Stimulated activated CD4-positive, alpha-beta T cell treated with anti-CD3 and anti-CD28 coated beads, Interleukin-4, amount 100 ng/mL, for 48 hours (primary cell): Measurements from ENCODE around the gene PANK2.
"Not testable (repeated sequence)": the region's sequence is repeated elsewhere in the genome, so short reads cannot be mapped to it uniquely, and the experiment has no call there.

Experiments
- DNase-seq, 2 donors: peaks; one replicate each; pipeline ENCODE4 v3.0.0-alpha.2; 2020; ENCODE audit warnings: low read depth in 2 of 2

Gene PANK2

GRCh38 chr20:3888622-3889488 lies at the start of gene PANK2:
Gene PANK2, plus strand, starts transcription at chr20:3889387.
- peak; percentile 93 to 97 for DNase-seq

GRCh38 chr20:3840201-3840600 lies 49.0 kb upstream of the PANK2 start:
- not testable (repeated sequence) for DNase-seq

GRCh38 chr20:3842348-3842930 lies 46.7 kb upstream of the PANK2 start:
- DNase-seq, result no peak

GRCh38 chr20:3843490-3843889 lies 45.7 kb upstream of the PANK2 start:
- no peak for DNase-seq

- DNase-seq, result not testable (repeated sequence)
These were observed 45.1 kb upstream of the PANK2 start for GRCh38 chr20:3843990-3844619.

GRCh38 chr20:3846378-3846739 lies 42.8 kb upstream of the PANK2 start:
- DNase-seq, result no peak

- DNase-seq, result peak; percentile 83 to 87
These were observed 42.3 kb upstream of the PANK2 start, which contains the start of gene MAVS for GRCh38 chr20:3846740-3847428. Gene MAVS, plus strand, starts transcription at chr20:3846834. Its CDS starts 7,791 bp downstream, at chr20:3854625.

GRCh38 chr20:3847429-3847940 lies 41.7 kb upstream of the PANK2 start:
- DNase-seq, result no peak

- DNase-seq, result no peak
These were observed 40.6 kb upstream of the PANK2 start for GRCh38 chr20:3848565-3848964.

- no peak for DNase-seq
These were observed 34.7 kb upstream of the PANK2 start for GRCh38 chr20:3854462-3854871.

- DNase-seq, result no peak
These were observed 31.8 kb upstream of the PANK2 start for GRCh38 chr20:3857405-3857804.

GRCh38 chr20:3858689-3859088 lies 30.5 kb upstream of the PANK2 start:
- no peak for DNase-seq

GRCh38 chr20:3861191-3861590 lies 28.0 kb upstream of the PANK2 start:
- no peak for DNase-seq

- no peak for DNase-seq
These were observed 26.9 kb upstream of the PANK2 start for GRCh38 chr20:3862333-3862732.

GRCh38 chr20:3863317-3863716 lies 25.9 kb upstream of the PANK2 start:
- DNase-seq, result no peak

GRCh38 chr20:3864518-3864917 lies 24.7 kb upstream of the PANK2 start:
- no peak for DNase-seq

GRCh38 chr20:3865152-3865886 lies 23.9 kb upstream of the PANK2 start:
- DNase-seq, result no peak

GRCh38 chr20:3865887-3866407 lies 23.2 kb upstream of the PANK2 start:
- DNase-seq, result no peak

- DNase-seq, result no peak
These were observed 22.7 kb upstream of the PANK2 start for GRCh38 chr20:3866464-3866863.

- DNase-seq, result no peak
These were observed 21.4 kb upstream of the PANK2 start for GRCh38 chr20:3867802-3868201.
